H9 (cell line): Measurements from ENCODE around the gene CRYBA1. TPM values are rescaled to one million over a fixed set of nuclear protein-coding genes. Genes with fewer than 3 reads are reported as not detected.

ENCODE experiments used
- DNase-seq: peaks from one replicate; pipeline ENCODE4 v3.0.0-alpha.2; 2017
- H2AFZ ChIP-seq: one replicate; pipeline ENCODE4 v1.6.1; 2013; ENCODE audit warnings: mild to moderate bottlenecking, low read length, control low read depth, moderate library complexity
- H2AK5ac ChIP-seq: 2 replicates; pipeline ENCODE4 v1.6.1; 2013; ENCODE audit warnings: low read length, control low read depth, mixed read lengths; ENCODE audit not compliant: insufficient read length
- H2BK120ac ChIP-seq: one replicate; pipeline ENCODE4 v1.6.1; 2013; ENCODE audit warnings: low read depth, mild to moderate bottlenecking, low read length, control low read depth, inconsistent platforms; ENCODE audit not compliant: poor library complexity, severe bottlenecking
- H2BK12ac ChIP-seq: 2 replicates; pipeline ENCODE4 v1.6.1; 2013; ENCODE audit warnings: low read length, control low read depth, mixed read lengths, low read depth; ENCODE audit not compliant: insufficient read length
- H2BK15ac ChIP-seq: 2 replicates; pipeline ENCODE4 v1.6.1; 2013; ENCODE audit warnings: low read depth, low read length, control low read depth
- H2BK20ac ChIP-seq: one replicate; pipeline ENCODE4 v1.6.1; 2013; ENCODE audit warnings: low read depth, mild to moderate bottlenecking, low read length, control low read depth, inconsistent platforms; ENCODE audit not compliant: poor library complexity, severe bottlenecking
- H2BK5ac ChIP-seq: 2 replicates; pipeline ENCODE4 v1.6.1; 2013; ENCODE audit warnings: low read length, control low read depth, mixed read lengths; ENCODE audit not compliant: insufficient read length
- H3K14ac ChIP-seq: 2 replicates; pipeline ENCODE4 v1.6.1; 2013; ENCODE audit warnings: low read length, control low read depth; ENCODE audit not compliant: insufficient read depth
- H3K18ac ChIP-seq: 2 replicates; pipeline ENCODE4 v1.6.1; 2013; ENCODE audit warnings: low read depth, mild to moderate bottlenecking, mixed read lengths, low read length, control low read depth; ENCODE audit not compliant: insufficient read length
- H3K23ac ChIP-seq: 2 replicates; pipeline ENCODE4 v1.6.1; 2013; ENCODE audit warnings: low read length, control low read depth, mixed read lengths, low read depth; ENCODE audit not compliant: insufficient read length
- H3K23me2 ChIP-seq: 2 replicates; pipeline ENCODE4 v1.6.1; 2013; ENCODE audit warnings: low read depth, mild to moderate bottlenecking, mixed read lengths, low read length, control low read depth; ENCODE audit not compliant: insufficient read length, poor library complexity, severe bottlenecking
- H3K27ac ChIP-seq: 2 replicates; pipeline ENCODE4 v1.5.1; 2013; ENCODE audit warnings: low read length, control low read depth, mixed read lengths, low read depth; ENCODE audit not compliant: insufficient read length
- H3K27me3 ChIP-seq: 2 replicates; pipeline ENCODE4 v1.6.1; 2013; ENCODE audit warnings: low read length, control low read depth, inconsistent platforms; ENCODE audit not compliant: insufficient read depth
- H3K4ac ChIP-seq: 2 replicates; pipeline ENCODE4 v1.6.1; 2013; ENCODE audit warnings: low read depth, mild to moderate bottlenecking, control low read depth, inconsistent platforms, low read length, moderate library complexity
- H3K4me1 ChIP-seq: 2 replicates; pipeline ENCODE4 v1.6.1; 2013; ENCODE audit warnings: low read length, control low read depth, inconsistent platforms; ENCODE audit not compliant: insufficient read depth
- H3K4me2 ChIP-seq: 2 replicates; pipeline ENCODE4 v1.6.1; 2013; ENCODE audit warnings: low read length, control low read depth, mixed read lengths; ENCODE audit not compliant: insufficient read length, insufficient read depth
- H3K56ac ChIP-seq: 2 replicates; pipeline ENCODE4 v1.6.1; 2013; ENCODE audit warnings: low read depth, mild to moderate bottlenecking, mixed read lengths, low read length, control low read depth; ENCODE audit not compliant: insufficient read length
- H3K79me1 ChIP-seq: 2 replicates; pipeline ENCODE4 v1.6.1; 2013; ENCODE audit warnings: low read depth, mild to moderate bottlenecking, moderate library complexity, low read length, control low read depth, inconsistent platforms; ENCODE audit not compliant: insufficient read depth, poor library complexity, severe bottlenecking
- H3K79me2 ChIP-seq: 2 replicates; pipeline ENCODE4 v1.6.1; 2013; ENCODE audit warnings: low read length, control low read depth, inconsistent platforms; ENCODE audit not compliant: insufficient read depth
- H3K9ac ChIP-seq: 2 replicates; pipeline ENCODE4 v1.6.1; 2013; ENCODE audit warnings: low read length, control low read depth, mixed read lengths; ENCODE audit not compliant: insufficient read length; ENCODE audit errors: extremely low read depth
- H3K9me3 ChIP-seq: one replicate; pipeline ENCODE4 v1.6.1; 2013; ENCODE audit warnings: low read depth, low read length, inconsistent platforms; ENCODE audit not compliant: control insufficient read depth
- H3T11ph ChIP-seq: one replicate; pipeline ENCODE4 v1.6.1; 2013; ENCODE audit warnings: mild to moderate bottlenecking, low read length, control low read depth, inconsistent platforms
- H4K20me1 ChIP-seq: one replicate; pipeline ENCODE4 v1.6.1; 2013; ENCODE audit not compliant: control insufficient read depth, insufficient read length, insufficient read depth
- H4K5ac ChIP-seq: 2 replicates; pipeline ENCODE4 v1.6.1; 2013; ENCODE audit warnings: low read depth, mild to moderate bottlenecking, mixed read lengths, low read length, control low read depth; ENCODE audit not compliant: insufficient read length
- H4K8ac ChIP-seq: replicated peaks from 2 replicates; pipeline ENCODE4 v1.6.1; 2013; ENCODE audit warnings: low read length, control low read depth, mixed read lengths, low read depth; ENCODE audit not compliant: insufficient read length
- H4K91ac ChIP-seq: 2 replicates; pipeline ENCODE4 v1.6.1; 2013; ENCODE audit warnings: low read depth, mild to moderate bottlenecking, moderate library complexity, mixed read lengths, low read length, control low read depth; ENCODE audit not compliant: insufficient read length
- H3K27ac Mint-ChIP-seq, 3 experiments: 2 replicates in 2 of 3; 3 replicates in 1 of 3; pipeline ENCODE4 v1.8.0; 2020 to 2021; ENCODE audit warnings: mixed read lengths in 3 of 3, mild to moderate bottlenecking in 1 of 3, moderate library complexity in 1 of 3
- H3K27me3 Mint-ChIP-seq: 2 replicates; pipeline ENCODE4 v1.8.0; 2021; ENCODE audit warnings: low read depth, mild to moderate bottlenecking, moderate library complexity, mixed read lengths
- H3K36me3 Mint-ChIP-seq, 3 experiments: 2 replicates in 2 of 3; 3 replicates in 1 of 3; pipeline ENCODE4 v1.8.0; 2020 to 2021; ENCODE audit warnings: low read depth in 3 of 3, mixed read lengths in 3 of 3; ENCODE audit not compliant: insufficient read depth in 1 of 3
- H3K4me1 Mint-ChIP-seq, 2 experiments: 2 replicates each; pipeline ENCODE4 v1.8.0; 2020; ENCODE audit warnings: mixed read lengths in 2 of 2
- H3K4me3 Mint-ChIP-seq, 2 experiments: 2 replicates in 1 of 2; 3 replicates in 1 of 2; pipeline ENCODE4 v1.8.0; 2020 to 2021; ENCODE audit warnings: mild to moderate bottlenecking in 2 of 2, mixed read lengths in 2 of 2, moderate library complexity in 1 of 2
- H3K9me3 Mint-ChIP-seq, 2 experiments: 2 replicates in 1 of 2; 3 replicates in 1 of 2; pipeline ENCODE4 v1.8.0; 2020; ENCODE audit warnings: mild to moderate bottlenecking in 2 of 2, mixed read lengths in 2 of 2, moderate library complexity in 1 of 2
- WGBS: extraction: QIAGEN DNeasy Blood & Tissue Kit; methylation state at CpG from one replicate; pipeline ENCODE4 v1.1.7; 2013; ENCODE audit warnings: missing lambda C conversion rate, low lambda C conversion rate, mixed read lengths; ENCODE audit not compliant: insufficient read length; ENCODE audit errors: extremely low coverage; 5-methylcytosine and 5-hydroxymethylcytosine counted together
- total RNA-seq: library from RNA; stranded (reverse); gene quantifications from 2 replicates; pipeline ENCODE4 v1.2.1, GENCODE V29; 2021
- TF ChIP-seq, protein P1 (sequence below): fragments of 200-600 bp; sonication (generic); conservative IDR thresholded peaks from 3 replicates; pipeline ENCODE4 v1.8.0; 2021; ENCODE audit warnings: antibody characterized with exemption, mild to moderate bottlenecking

Gene CRYBA1
- total RNA-seq, 1 experiment from 2014 or later, result not detected

DNA sequence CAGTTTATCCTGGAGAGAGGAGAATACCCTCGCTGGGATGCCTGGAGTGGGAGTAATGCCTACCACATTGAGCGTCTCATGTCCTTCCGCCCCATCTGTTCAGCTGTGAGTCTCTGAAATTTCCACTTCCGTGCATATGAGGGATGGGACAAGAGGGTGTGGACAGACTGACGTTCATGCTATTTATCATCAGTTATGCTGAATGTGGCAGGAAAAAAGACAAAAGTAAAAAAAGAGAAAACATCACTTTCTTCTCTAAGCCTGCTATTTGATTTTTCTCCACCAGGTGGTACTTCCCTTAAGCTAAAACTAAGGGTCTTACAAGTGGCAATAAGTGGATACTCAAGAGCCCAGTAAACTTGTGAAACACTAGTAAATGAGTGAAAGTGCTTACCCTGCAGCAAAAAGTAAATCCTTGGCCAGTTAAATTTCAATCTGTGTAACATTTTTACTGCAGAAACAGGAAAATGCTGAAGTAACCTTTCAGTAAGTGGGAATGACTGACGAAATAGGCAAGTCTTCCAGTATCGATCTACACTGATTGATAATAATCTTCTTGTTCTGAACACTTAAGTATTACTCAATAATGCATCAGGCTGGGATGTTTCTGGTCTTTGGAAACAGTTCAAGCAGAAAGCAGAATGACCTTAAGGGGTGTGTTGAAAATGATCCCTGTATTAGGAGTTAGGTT is 5.6 kb downstream of the CRYBA1 start:
- no peaks in the 10 kb centered on the region for H3K27me3 Mint-ChIP-seq
- no CpG with 5 or more reads among the region's 7 CpGs for WGBS
- Histone ChIP-seq H3K9me3 (no peaks in the 10 kb centered on the region), H4K91ac (no peak overlapping the region), H2BK20ac (no peak overlapping the region), H4K8ac (no peak overlapping the region), H2AFZ (no peak overlapping the region), H3T11ph (no peak overlapping the region), H3K27ac (no peak overlapping the region), H3K4ac (no peak overlapping the region), H3K4me2 (no peak overlapping the region), H3K79me1 (no peaks in the 10 kb centered on the region), H2BK15ac (no peak overlapping the region), H2BK12ac (no peak overlapping the region), H3K4me1 (no peaks in the 10 kb centered on the region), H3K27me3 (no peaks in the 10 kb centered on the region), H3K56ac (no peak overlapping the region), H4K20me1 (no peaks in the 10 kb centered on the region), H3K9ac (no peak overlapping the region), H2AK5ac (no peak overlapping the region), H3K18ac (no peak overlapping the region), H3K23me2 (no peaks in the 10 kb centered on the region), H3K14ac (no peak overlapping the region), H2BK120ac (no peak overlapping the region), H4K5ac (no peak overlapping the region), H3K23ac (no peak overlapping the region), H2BK5ac (no peak overlapping the region), H3K79me2 (no peaks in the 10 kb centered on the region)
- DNase-seq, result no peak
- no peaks in the 10 kb centered on the region for H3K9me3 Mint-ChIP-seq
- H3K27ac Mint-ChIP-seq, result peak overlapping the region in 2 of 3 experiments; percentile 33 to 79; a peak in 3 of 7 replicates
- no peak overlapping the region for H3K4me3 Mint-ChIP-seq
- TF ChIP-seq, protein P1, sequence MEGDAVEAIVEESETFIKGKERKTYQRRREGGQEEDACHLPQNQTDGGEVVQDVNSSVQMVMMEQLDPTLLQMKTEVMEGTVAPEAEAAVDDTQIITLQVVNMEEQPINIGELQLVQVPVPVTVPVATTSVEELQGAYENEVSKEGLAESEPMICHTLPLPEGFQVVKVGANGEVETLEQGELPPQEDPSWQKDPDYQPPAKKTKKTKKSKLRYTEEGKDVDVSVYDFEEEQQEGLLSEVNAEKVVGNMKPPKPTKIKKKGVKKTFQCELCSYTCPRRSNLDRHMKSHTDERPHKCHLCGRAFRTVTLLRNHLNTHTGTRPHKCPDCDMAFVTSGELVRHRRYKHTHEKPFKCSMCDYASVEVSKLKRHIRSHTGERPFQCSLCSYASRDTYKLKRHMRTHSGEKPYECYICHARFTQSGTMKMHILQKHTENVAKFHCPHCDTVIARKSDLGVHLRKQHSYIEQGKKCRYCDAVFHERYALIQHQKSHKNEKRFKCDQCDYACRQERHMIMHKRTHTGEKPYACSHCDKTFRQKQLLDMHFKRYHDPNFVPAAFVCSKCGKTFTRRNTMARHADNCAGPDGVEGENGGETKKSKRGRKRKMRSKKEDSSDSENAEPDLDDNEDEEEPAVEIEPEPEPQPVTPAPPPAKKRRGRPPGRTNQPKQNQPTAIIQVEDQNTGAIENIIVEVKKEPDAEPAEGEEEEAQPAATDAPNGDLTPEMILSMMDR, result peak; percentile 67
- peaks cover 0 to under 1% of the 10 kb centered on the region in 2 experiments; a peak in 1 of 4 replicates for H3K4me1 Mint-ChIP-seq
- H3K36me3 Mint-ChIP-seq, result peaks cover 0 to 3% (median 0%) of the 10 kb centered on the region in 3 experiments; a peak in 2 of 7 replicates
